ENCODE data around the gene CRKL. TPM values are rescaled to one million over a fixed set of nuclear protein-coding genes. Genes with fewer than 3 reads are reported as not detected.

The CRKL gene
- total RNA-seq, 1 donor: 38.4 TPM

GRCh38 chr22:20959578-20960461 lies 42.6 kb downstream of the CRKL start:
- DNase-seq (ENCODE audit: insufficient read length, low spot score, missing footprints): no peak
- Histone ChIP-seq H3K79me2 (ENCODE audit: insufficient read depth, low read length) (no peaks in the 10 kb centered on the region), H3K27me3 (ENCODE audit: insufficient read depth, low read length) (peaks cover 15% of the 10 kb centered on the region), H3K4me2 (ENCODE audit: insufficient read depth, low read length) (no peak overlapping the region), H3K9me3 (ENCODE audit: low read depth, low read length) (no peaks in the 10 kb centered on the region), H2AFZ (ENCODE audit: low read length) (no peak overlapping the region), H4K20me1 (ENCODE audit: insufficient read depth, low read length) (peaks cover 6% of the 10 kb centered on the region), H3K4me1 (ENCODE audit: insufficient read depth, low read length) (peaks cover 13% of the 10 kb centered on the region), H3K36me3 (ENCODE audit: insufficient read depth, low read length) (no peaks in the 10 kb centered on the region), H3K4me3 (ENCODE audit: insufficient read depth, low read length) (no peak overlapping the region), H3K27ac (ENCODE audit: low read depth, low read length) (no peak overlapping the region)
- no peak for TF ChIP-seq CTCF (IDR thresholded peaks at IDR 0.05; ENCODE audit: extremely low read depth, low read depth, low read length)

- no peak for TF ChIP-seq CTCF (IDR thresholded peaks at IDR 0.05; ENCODE audit: extremely low read depth, low read depth, low read length)
- Histone ChIP-seq H3K9me3 (ENCODE audit: low read depth, low read length) (no peaks in the 10 kb centered on the region), H3K79me2 (ENCODE audit: insufficient read depth, low read length) (no peaks in the 10 kb centered on the region), H3K27ac (ENCODE audit: low read depth, low read length) (no peak overlapping the region), H3K27me3 (ENCODE audit: insufficient read depth, low read length) (peaks cover 21% of the 10 kb centered on the region), H3K4me2 (ENCODE audit: insufficient read depth, low read length) (no peak overlapping the region), H4K20me1 (ENCODE audit: insufficient read depth, low read length) (peaks cover 6% of the 10 kb centered on the region), H3K36me3 (ENCODE audit: insufficient read depth, low read length) (no peaks in the 10 kb centered on the region), H2AFZ (ENCODE audit: low read length) (no peak overlapping the region), H3K4me3 (ENCODE audit: insufficient read depth, low read length) (no peak overlapping the region), H3K4me1 (ENCODE audit: insufficient read depth, low read length) (peaks cover 13% of the 10 kb centered on the region)
- DNase-seq (ENCODE audit: insufficient read length, low spot score, missing footprints): no peak
These were observed 43.4 kb downstream of the CRKL start for GRCh38 chr22:20960609-20961008.

GRCh38 chr22:20962491-20962945 lies 45.3 kb downstream of the CRKL start:
- no peaks in the 10 kb centered on the region for H3K79me2 ChIP-seq (ENCODE audit: insufficient read depth, low read length)
- H3K9me3 ChIP-seq (ENCODE audit: low read depth, low read length): no peaks in the 10 kb centered on the region
- H3K4me2 ChIP-seq (ENCODE audit: insufficient read depth, low read length): no peak overlapping the region
- TF ChIP-seq CTCF (IDR thresholded peaks at IDR 0.05; ENCODE audit: extremely low read depth, low read depth, low read length): no peak
- DNase-seq (ENCODE audit: insufficient read length, low spot score, missing footprints): no peak
- H3K27me3 ChIP-seq (ENCODE audit: insufficient read depth, low read length): peaks cover 31% of the 10 kb centered on the region
- H4K20me1 ChIP-seq (ENCODE audit: insufficient read depth, low read length): peaks cover 3% of the 10 kb centered on the region
- H3K36me3 ChIP-seq (ENCODE audit: insufficient read depth, low read length): no peaks in the 10 kb centered on the region
- peaks cover 5% of the 10 kb centered on the region for H3K4me1 ChIP-seq (ENCODE audit: insufficient read depth, low read length)
- no peak overlapping the region for H2AFZ ChIP-seq (ENCODE audit: low read length)
- no peak overlapping the region for H3K4me3 ChIP-seq (ENCODE audit: insufficient read depth, low read length)
- no peak overlapping the region for H3K27ac ChIP-seq (ENCODE audit: low read depth, low read length)
